ENCODE results near the gene IL32.

The IL32 gene, protein sequence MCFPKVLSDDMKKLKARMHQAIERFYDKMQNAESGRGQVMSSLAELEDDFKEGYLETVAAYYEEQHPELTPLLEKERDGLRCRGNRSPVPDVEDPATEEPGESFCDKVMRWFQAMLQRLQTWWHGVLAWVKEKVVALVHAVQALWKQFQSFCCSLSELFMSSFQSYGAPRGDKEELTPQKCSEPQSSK

GRCh38 chr16:3065069-3065741, at the start of gene IL32:
Gene IL32 (plus strand): TSS chr16:3065640. CDS start chr16:3065812, 172 bp downstream.
- H3K4me3 ChIP-seq (ENCODE audit: low read depth, low read length): peak within 1 kb of the TSS; percentile 38
- DNase-seq (ENCODE audit: low read depth): peak; percentile 26

DNA sequence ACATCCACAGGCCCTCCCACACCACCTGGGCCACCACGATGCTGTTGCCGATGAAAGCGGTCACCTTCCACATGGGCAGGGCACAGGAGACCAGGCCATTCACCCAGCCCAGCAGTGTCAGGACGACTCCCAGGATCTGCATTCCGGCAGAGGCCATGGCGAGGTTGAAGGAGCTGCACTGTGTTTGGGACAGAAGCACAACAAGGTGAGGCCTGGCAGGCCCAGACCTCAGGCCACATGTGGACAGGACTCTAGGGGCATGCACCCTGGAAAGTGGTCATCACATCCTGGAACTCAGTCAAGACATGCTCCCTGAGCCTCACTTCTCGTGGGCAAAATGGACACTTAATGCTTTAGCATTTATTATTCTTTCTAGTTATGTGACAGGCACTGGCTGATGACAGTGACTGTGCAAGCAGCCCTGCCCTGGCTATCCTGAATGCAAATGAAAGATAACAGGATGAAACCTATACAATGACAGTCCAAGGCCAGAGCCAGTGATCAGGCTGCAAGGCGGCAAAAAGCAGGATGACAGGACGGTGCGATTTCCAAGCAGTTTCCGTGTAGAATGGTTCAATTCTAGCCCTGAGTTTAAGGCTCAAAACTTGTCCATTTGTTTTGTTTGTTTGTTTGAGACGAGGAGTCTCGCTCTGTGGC, 49.4 kb upstream of the IL32 start:
- no peak for DNase-seq (ENCODE audit: low read depth)
- no peak overlapping the region for H3K4me3 ChIP-seq (ENCODE audit: low read depth, low read length)

- DNase-seq (ENCODE audit: low read depth): no peak
- H3K4me3 ChIP-seq (ENCODE audit: low read depth, low read length): no peak overlapping the region
Measured at GRCh38 chr16:3017344-3017743, 48.1 kb upstream of the IL32 start.

- no peak for DNase-seq (ENCODE audit: low read depth)
- no peak within 1 kb of the TSS for H3K4me3 ChIP-seq (ENCODE audit: low read depth, low read length)
Measured at GRCh38 chr16:3017794-3018506, 47.5 kb upstream of the IL32 start, which contains the start of gene CLDN6. Gene CLDN6 (minus strand): TSS chr16:3018183. CDS start chr16:3016021, 2,162 bp downstream.

DNA sequence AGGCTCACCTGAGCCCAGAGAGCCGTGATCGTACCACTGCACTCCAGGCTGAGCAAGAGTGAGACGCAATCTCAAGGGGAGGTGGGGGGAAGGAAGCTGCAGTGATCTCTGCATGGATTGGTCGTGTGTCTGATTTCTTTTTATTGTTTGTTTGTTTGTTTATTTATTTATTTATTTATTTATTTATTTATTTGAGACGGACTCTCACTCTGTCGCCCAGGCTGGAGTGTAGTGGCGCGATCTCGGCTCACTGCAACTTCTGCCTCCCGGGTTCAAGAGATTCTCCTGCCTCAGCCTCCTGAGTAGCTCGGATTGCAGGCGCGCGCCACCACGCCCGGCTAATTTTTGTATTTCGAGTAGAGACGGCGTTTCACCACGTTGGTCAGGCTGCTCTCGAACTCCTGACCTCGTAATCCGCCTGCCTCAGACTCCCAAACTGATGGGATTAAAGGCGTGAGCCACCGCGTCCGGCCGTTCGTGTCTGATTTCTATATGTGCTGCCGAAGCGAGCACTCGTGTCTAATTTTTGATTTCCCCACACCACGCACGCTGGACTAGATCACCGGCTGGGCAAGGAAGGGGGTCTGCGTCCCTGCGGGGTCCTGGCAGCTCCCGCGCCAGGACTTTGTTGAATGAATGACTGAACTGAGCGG, 45.7 kb upstream of the IL32 start:
- DNase-seq (ENCODE audit: low read depth): no peak
- H3K4me3 ChIP-seq (ENCODE audit: low read depth, low read length): peak overlapping the region; percentile 69

GRCh38 chr16:3020247-3020603, 45.2 kb upstream of the IL32 start, which contains the start of gene TNFRSF12A:
Gene TNFRSF12A (plus strand): TSS chr16:3020368. CDS start chr16:3020398, 30 bp downstream.
- no peak for DNase-seq (ENCODE audit: low read depth)
- H3K4me3 ChIP-seq (ENCODE audit: low read depth, low read length): peak within 1 kb of the TSS; percentile 69

DNA sequence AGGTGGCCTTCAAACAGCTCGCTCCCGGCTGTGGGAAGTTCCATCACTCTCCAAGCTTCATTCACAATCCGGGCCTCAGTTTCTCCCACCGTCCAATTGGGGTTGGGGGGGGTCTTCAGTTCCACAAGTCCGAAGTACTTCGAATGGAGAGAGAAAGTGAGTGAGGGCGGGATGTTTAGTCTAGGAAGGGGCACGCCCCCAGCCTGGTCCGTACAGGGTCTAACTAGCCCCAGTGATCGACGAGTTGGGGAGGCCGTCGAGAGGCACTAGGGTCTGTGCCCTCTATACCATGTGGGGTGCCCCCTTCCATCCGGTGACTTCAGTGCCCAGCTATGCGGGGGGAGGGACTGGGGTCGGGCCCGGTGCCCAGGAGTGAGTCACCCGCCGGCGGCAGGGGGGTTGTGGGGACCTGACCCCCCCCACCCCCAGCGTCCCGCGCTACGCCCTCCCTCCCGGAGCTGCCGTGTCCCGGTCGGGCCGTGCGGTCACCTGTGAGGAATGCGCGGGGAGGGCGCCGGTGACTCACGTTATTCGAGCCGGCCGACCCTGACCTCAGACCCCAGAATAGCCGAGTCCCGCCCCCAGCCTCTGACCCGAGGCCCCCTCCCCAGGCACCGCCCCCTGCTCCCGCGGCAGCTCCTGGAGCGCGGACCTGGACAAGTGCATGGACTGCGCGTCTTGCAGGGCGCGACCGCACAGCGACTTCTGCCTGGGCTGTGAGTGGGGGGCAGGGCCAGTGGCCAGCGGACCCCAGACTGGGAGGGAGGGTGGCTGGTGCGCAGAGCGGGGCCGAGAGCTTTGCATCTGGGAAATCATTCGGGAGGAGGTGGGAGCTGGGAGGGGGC, 44.6 kb upstream of the IL32 start:
- H3K4me3 ChIP-seq (ENCODE audit: low read depth, low read length): peak overlapping the region; percentile 69
- peak; percentile 49 for DNase-seq (ENCODE audit: low read depth)

DNA sequence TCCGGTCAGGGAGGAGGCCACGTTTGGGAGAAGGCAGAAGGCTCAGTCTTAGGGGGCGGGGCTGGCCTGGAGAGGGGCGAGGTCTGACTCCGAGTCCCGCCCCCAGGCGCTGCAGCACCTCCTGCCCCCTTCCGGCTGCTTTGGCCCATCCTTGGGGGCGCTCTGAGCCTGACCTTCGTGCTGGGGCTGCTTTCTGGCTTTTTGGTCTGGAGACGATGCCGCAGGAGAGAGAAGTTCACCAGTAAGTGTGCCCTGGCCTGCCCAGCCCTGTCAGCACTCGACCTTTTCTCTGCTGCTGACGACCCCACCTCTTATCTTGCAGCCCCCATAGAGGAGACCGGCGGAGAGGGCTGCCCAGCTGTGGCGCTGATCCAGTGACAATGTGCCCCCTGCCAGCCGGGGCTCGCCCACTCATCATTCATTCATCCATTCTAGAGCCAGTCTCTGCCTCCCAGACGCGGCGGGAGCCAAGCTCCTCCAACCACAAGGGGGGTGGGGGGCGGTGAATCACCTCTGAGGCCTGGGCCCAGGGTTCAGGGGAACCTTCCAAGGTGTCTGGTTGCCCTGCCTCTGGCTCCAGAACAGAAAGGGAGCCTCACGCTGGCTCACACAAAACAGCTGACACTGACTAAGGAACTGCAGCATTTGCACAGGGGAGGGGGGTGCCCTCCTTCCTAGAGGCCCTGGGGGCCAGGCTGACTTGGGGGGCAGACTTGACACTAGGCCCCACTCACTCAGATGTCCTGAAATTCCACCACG, 43.8 kb upstream of the IL32 start:
- peak overlapping the region; percentile 69 for H3K4me3 ChIP-seq (ENCODE audit: low read depth, low read length)
- peak; percentile 88 for DNase-seq (ENCODE audit: low read depth)

DNA sequence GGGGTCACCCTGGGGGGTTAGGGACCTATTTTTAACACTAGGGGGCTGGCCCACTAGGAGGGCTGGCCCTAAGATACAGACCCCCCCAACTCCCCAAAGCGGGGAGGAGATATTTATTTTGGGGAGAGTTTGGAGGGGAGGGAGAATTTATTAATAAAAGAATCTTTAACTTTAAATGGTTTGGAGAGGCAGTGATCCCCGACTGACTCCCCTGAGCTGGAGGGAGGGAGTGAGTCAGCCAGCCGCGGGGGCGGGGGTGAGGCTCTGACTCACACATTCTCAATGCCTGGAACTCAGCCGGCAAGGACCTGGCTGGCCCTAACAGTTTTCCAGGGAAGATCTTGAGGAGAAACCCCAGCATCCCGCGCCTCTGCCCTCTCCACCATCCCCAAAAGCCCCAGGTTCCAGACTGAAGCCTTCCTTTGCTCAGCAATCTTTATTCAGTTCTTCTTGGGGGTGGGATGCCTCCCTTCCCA, 43.2 kb upstream of the IL32 start:
- H3K4me3 ChIP-seq (ENCODE audit: low read depth, low read length): peak overlapping the region; percentile 69
- DNase-seq (ENCODE audit: low read depth): peak; percentile 87

GRCh38 chr16:3022684-3023414, 42.6 kb upstream of the IL32 start:
- H3K4me3 ChIP-seq (ENCODE audit: low read depth, low read length): peak overlapping the region; percentile 69
- peak; percentile 39 for DNase-seq (ENCODE audit: low read depth)

GRCh38 chr16:3023415-3023668, 42.1 kb upstream of the IL32 start:
- peak; percentile 15 for DNase-seq (ENCODE audit: low read depth)
- peak overlapping the region; percentile 69 for H3K4me3 ChIP-seq (ENCODE audit: low read depth, low read length)

DNA sequence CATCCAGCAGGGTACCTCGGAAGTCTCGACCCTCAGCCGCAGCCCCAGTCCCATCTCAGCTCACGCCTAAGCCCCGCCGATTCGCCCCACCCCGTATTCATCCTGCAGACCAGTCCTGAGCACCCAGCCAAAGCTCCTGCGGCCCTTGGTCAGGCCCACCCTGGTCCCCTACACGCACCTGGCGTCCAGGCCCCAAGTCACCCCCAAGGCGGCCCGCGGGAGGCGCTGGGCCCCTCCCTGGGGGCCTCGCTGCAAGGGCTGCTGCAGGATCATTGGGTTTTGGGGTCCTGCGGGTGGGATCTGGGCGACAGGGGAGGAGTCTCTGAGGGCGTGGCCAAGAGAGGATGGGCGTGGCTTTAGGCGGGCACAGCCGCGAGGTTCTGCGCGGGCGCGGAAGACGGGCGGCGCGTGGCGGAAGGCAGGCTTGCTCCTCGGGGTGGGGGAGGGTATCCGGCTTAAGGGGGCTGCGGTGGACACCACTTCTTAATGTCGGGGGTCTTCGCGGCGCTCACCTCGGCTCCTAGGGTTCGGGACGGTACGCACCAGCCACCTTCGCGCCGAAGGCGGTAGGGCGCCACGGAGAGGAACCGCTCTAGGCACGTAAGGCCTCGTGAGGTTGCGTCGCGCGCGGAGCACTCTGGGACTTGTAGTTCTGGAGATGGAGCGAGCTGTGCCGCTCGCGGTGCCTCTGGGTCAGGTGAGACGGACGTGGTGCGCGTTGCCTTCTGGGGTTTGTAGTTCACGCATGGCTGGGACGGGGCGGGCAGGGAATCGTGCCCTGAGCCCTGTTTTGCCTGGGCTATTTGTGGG, 41.6 kb upstream of the IL32 start, which contains the start of the genes HCFC1R1 and THOC6:
Gene HCFC1R1 (minus strand): TSS at position 274 of the 810 bp plus-strand sequence. CDS start 1 bp downstream, at position 273.
Gene THOC6 (plus strand): TSS at position 367 of the 810 bp plus-strand sequence. CDS start 292 bp downstream, at position 659.
- peak; percentile 94 for DNase-seq (ENCODE audit: low read depth)
- H3K4me3 ChIP-seq (ENCODE audit: low read depth, low read length): peak within 1 kb of the TSS; percentile 69

GRCh38 chr16:3025032-3026002, 40.1 kb upstream of the IL32 start:
- DNase-seq (ENCODE audit: low read depth): no peak
- no peak overlapping the region for H3K4me3 ChIP-seq (ENCODE audit: low read depth, low read length)

DNA sequence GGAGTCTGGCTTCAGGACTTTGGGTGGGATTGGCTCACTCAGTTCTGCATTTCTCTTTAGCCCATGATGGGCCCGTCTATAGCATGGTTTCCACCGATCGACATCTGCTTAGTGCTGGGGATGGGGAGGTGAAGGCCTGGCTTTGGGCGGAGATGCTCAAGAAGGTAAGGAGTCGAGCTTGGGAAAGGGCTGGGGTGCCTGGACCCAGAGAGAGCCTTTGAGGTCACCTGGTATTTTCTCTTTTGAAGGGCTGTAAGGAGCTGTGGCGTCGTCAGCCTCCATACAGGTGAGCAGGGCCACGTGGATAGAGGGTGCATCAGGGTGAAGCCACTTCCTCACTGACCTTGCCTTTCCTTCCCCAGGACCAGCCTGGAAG, 39.4 kb upstream of the IL32 start:
- no peak overlapping the region for H3K4me3 ChIP-seq (ENCODE audit: low read depth, low read length)
- no peak for DNase-seq (ENCODE audit: low read depth)

All from skeletal muscle cell (primary cell).